GM19035 (cell line): ENCODE results near the gene SYT14.
"Not testable (repeated sequence)": the region's sequence is repeated elsewhere in the genome, so short reads cannot be mapped to it uniquely, and the experiment has no call there.

Experiments used
- ATAC-seq: cut with Tn5 transposase; IDR thresholded peaks from one replicate; pipeline ENCODE4 v1.9.1; 2021; ENCODE audit not compliant: unreplicated experiment

Gene SYT14

GRCh38 chr1:209937996-209938959 is at the start of gene SYT14:
Gene SYT14 (plus strand): TSS chr1:209938217. CDS start chr1:209938265, 48 bp downstream.
- no peak for ATAC-seq

DNA sequence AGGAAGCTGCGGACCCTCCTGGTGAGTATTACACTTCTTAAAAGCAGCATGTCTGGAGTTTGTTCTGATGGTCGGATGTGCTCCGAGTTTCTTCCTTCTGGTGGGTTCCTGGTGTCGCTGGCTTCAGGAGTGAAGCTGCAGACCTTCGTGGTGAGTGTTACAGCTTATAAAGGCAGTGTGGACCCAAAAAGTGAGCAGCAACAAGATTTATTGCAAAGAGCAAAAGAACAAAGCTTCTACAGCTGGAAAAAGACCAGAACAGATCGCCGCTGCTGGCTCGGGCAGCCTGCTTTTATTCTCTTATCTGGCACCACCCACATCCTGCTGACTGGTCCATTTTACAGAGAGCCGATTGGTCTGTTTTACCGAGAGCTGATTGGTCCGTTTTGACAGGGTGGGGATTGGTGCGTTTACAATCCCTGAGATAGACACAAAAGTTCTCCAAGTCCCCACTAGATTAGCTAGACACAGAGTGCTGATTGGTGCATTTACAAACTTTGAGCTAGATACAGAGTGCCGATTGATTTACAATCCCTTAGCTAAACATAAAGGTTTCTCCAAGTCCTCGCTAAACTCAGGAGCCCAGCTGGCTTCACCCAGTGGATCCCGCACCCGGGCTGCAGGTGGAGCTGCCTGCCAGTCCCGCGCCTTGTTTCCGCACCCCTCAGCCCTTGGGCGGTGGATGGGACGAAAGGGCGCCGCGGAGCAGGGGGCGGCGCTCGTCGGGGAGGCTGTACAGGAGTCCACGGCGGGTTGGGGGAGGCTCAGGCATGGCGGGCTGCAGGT is 49.5 kb upstream of the SYT14 start:
- not testable (repeated sequence) for ATAC-seq

DNA sequence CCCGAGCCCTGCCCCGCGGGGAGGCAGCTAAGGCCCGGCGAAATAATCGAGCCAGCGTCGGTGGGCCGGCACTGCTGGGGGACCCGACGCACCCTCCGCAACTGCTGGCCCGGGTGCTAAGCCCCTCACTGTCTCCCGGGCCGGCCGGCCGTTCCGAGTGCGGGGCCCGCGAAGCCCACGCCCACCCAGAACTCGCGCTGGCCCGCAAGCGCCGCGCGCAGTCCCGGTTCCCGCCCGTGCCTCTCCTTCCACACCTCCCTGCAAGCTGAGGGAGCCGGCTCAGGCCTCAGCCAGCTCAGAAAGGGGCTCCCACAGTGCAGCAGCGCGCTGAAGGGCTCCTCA is 49.0 kb upstream of the SYT14 start:
- ATAC-seq = no peak

DNA sequence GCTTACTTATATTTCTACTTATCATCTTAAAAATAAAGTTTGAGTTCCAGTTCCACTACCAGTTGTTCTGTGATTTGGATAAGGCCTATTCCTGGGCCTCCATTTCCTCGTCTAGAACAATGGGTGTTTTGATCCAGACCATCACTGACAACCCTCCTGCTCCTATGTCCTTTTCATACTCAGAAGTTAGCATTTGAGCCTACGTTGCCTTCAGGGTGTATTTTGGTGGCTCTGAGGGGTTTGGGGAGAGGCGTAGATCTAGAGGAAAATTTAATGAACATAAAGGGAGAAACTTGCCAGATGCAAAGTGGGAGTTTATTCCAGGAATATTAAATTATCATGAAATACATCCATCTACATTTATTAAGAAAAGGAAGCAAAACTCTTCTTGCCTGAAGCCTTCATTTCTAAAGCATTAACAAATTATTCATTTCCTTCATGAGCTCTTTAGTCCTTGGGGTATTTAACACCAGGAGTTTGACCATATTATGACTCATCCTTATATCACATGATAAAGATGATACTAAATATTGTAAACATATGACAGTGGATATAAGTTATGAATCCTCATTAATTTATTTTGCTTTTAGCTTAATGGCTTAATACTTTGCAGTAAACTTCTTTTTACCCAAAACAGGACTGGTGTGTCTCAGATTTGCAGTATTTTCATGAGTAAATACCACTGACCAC is 47.2 kb upstream of the SYT14 start:
- ATAC-seq = no peak

- no peak for ATAC-seq
These were observed 44.3 kb upstream of the SYT14 start for GRCh38 chr1:209893751-209894150.

DNA sequence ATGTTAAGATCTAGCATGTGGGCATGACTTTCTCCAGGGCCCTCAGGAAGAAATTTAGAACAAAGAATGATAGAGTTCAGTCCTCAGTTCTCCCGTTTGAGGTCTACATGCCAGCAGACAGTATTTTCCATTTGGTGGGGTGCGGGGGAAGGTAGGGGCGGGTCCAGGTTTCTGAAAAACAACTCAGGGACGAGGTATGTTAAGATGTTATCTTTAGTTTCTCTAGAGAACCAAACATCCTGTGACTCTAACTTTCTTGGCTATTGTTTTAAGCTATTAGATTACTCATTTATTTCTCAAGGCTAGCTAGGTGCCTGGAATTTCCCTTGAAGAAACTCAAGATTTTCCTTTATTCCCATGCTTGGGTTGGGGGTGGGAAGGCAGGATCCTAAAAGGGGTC is 42.3 kb upstream of the SYT14 start:
- no peak for ATAC-seq

- no peak for ATAC-seq
These were observed 41.7 kb upstream of the SYT14 start for GRCh38 chr1:209896346-209896745.

GRCh38 chr1:209898271-209898670 is 39.7 kb upstream of the SYT14 start:
- ATAC-seq = not testable (repeated sequence)

DNA sequence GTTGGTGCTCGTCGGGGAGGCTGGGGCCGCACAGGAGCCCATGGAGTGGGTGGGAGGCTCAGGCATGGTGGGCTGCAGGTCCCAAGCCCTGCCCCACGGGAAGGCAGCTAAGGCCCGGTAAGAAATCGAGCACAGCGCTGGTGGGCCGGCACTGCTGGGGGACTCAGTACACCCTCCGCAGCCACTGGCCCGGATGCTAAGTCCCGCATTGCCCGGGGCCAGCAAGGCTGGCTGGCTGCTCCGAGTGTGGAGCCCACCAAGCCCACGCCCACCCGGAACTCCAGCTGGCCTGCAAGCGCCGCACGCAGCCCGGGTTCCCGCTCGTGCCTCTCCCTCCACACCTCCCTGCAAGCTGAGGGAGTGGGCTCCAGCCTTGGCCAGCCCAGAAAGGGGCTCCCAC is 39.2 kb upstream of the SYT14 start:
- not testable (repeated sequence) for ATAC-seq

DNA sequence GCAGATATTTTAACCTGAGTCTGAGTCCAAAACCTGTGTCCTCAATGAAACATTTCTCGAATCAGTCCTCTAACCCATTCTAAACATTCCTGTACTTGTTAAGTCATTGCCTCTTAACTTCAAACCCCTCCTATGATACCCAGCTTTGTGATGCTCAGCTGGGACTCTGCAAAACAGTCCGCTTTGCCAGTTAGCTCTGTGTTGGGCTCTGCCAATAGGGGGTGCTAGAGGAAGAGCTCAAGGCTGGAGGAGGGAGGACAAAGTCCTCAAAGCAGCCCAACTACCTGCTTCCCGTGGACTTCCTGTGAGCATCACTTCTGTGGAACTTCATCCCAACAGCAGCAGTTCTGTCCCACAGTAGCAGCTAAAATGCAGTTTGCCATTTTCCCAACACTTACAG is 38.1 kb upstream of the SYT14 start:
- no peak for ATAC-seq

- no peak for ATAC-seq
These were observed 37.3 kb upstream of the SYT14 start for GRCh38 chr1:209900734-209901133.

DNA sequence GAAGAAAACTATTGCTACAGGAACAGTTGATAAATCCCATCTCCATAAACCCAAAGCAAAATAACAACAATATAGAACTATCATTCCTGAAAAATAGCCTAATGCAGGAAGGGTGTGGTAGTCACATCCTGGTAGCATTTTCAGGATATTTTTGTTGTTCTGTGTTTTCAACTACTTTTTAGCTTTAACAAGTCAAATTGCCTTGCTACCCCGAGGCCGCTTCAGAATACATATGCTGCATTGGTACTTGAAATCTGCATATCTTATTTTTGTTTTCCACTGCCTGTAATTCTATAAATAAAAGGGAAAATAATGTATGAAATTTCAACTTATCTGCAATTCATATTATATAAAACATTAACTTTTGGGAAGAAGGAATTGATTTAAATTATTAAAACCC is 36.8 kb upstream of the SYT14 start:
- no peak for ATAC-seq

GRCh38 chr1:209904774-209905173 is 33.2 kb upstream of the SYT14 start:
- not testable (repeated sequence) for ATAC-seq

DNA sequence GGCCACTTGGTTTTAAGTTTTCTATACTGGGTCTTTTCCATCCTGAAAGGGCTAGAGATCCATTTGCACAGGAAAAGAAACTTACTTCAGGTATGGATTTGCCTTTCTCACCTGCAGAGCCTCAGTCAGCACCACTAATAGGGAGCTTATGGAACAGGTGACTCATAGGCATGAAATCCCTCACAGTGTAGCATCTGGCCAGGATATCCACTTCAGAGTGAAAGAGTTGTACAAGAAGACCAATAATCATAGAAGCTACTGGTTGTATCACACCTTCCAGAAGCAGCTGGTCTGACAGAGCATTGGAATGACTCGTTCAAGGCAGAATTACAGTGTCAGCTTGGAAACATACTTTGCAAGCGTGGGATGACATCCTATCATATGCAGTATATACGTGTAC is 26.3 kb upstream of the SYT14 start:
- no peak for ATAC-seq

GRCh38 chr1:209912306-209912705 is 25.7 kb upstream of the SYT14 start:
- ATAC-seq = no peak

DNA sequence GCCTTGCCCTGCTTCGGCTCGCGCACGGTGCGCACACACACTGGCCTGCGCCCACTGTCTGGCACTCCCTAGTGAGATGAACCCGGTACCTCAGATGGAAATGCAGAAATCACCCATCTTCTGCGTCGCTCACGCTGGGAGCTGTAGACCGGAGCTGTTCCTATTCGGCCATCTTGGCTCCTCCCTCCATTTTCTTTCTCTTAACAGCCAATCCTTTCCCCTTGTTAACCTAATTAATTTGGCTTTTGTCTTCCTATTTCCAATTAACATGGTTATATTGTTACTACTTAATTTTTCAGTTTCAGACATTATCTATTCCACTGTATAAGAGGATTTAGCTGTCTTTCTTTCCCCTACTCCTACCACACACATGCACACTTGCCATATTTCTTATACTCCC is 18.4 kb upstream of the SYT14 start:
- not testable (repeated sequence) for ATAC-seq

DNA sequence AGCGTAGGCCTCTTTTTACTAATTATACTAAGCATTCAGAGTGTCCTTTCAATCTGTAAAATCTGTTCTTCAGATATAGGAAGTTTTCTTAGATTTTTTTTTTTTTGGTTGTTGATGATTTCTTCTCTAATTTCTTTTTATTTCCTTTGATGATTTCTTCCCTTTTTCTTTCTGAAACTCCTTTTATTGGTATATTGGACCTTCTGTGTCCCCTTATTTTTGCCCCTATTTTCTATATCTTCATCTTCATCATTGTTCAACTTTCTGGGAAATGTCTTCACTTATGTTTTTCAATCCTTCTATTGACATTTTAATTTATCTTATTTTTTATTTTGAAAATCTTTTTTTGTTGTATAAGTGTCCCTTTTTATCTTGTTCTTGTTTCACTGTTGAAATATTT is 17.2 kb upstream of the SYT14 start:
- ATAC-seq = no peak

DNA sequence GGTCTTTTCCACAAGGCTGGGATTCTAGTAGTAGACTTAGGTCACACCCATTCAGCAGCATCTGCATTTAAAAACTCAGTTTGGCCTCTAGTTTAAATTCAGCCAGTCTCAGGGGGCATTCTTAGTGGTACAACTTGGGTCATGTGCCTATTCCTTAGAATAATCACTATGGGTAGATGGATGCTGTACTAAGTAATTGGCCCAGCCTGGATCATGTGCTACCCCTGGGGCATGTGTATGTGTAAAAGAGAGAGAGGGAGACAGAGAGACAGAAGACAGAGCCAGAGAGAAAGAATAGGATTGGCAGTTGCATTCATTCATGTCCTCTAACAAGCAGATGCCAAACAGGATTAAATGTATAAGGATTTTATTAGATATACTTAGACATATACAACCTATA is 13.6 kb upstream of the SYT14 start:
- no peak for ATAC-seq

GRCh38 chr1:209926045-209926444 is 12.0 kb upstream of the SYT14 start:
- no peak for ATAC-seq

DNA sequence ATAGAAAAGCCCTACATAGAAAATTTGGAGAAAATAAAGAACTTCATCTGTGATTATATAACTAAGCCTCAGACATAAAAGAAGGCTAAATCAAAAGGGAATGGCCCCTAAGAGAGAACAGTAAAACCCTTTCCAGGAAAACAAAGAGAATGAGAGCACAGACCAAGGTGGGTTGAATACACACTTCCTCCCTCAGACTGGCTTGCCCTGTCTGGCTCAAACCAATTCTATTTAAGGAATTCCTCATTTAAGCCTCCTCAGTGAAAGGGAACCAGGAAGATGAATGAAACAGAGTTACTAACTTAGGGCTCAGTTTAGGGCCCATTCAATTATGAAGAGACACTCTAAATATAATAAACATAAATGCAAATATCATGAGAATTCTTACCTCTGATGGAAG is 10.6 kb upstream of the SYT14 start:
- no peak for ATAC-seq

GRCh38 chr1:209929751-209930150 is 8.3 kb upstream of the SYT14 start:
- ATAC-seq = no peak

DNA sequence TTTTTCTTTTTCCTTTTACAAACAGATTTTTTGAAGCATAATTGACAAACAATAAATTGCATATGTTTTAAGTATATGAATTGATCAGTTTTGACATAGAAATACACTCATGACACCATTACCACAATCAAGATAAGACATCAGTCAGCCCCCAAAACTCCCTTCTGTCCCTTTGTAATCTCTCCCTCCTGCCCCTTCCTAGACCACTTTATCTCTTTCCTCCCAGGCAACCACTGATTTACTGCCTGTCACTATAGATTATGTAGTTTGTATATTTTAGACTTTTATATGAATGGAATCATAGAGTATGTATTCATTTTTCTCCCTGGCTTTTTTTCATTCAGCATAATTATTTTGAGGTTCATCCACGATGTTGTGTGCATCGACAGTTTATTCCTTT is 6.9 kb upstream of the SYT14 start:
- no peak for ATAC-seq
